Pancreas (tissue), 10 donors: ENCODE data around the gene RERE. TPM values are rescaled to one million over a fixed set of nuclear protein-coding genes. Genes with fewer than 3 reads are reported as not detected.
"Not testable (repeated sequence)": the region's sequence is repeated elsewhere in the genome, so short reads cannot be mapped to it uniquely, and the experiment has no call there.

Experiments
- ATAC-seq, 4 donors: fragments of 200-7000 bp; cut with Tn5 transposase; one replicate each; pipeline versions ENCODE4 v1.8.0 to v1.9.1; 2020; ENCODE audit warnings: mild to moderate bottlenecking in 4 of 4, moderate library complexity in 4 of 4
- DNase-seq, 6 donors: peaks; one replicate each; pipeline ENCODE4 v3.0.0-alpha.2; 2020
- FAIRE-seq: peaks from 2 replicates; lab custom pipeline; 2012; peaks lifted over from hg19 to GRCh38; lab: Jason Lieb, UNC
- H3K27ac ChIP-seq, 4 donors: fragments of 200-600 bp; sonication (generic); 1 replicate in 3 of 4; 2 replicates in 1 of 4; pipeline versions ENCODE4 v1.5.0 to v1.8.0; 2020
- H3K27me3 ChIP-seq, 4 donors: fragments of 200-600 bp; one replicate each; pipeline ENCODE4 v1.8.0; 2021
- H3K36me3 ChIP-seq, 3 donors: fragments of 200-600 bp; sonication (generic) in 1 of 3; one replicate each; pipeline versions ENCODE4 v1.5.0 to v1.8.0; 2020 to 2021
- H3K4me1 ChIP-seq, 3 donors: fragments of 200-600 bp; one replicate each; pipeline ENCODE4 v1.8.0; 2021
- H3K4me3 ChIP-seq, 4 donors: fragments of 200-600 bp; sonication (generic) in 2 of 4; one replicate each; pipeline versions ENCODE4 v1.5.0 to v1.8.0; 2020 to 2021
- H3K9me3 ChIP-seq, 4 donors: fragments of 200-600 bp; one replicate each; pipeline ENCODE4 v1.8.0; 2021
- CTCF ChIP-seq, 4 donors: fragments of 200-600 bp; sonication (generic) in 3 of 4; IDR thresholded peaks; one replicate each; pipeline versions ENCODE4 v1.5.0 to v1.8.0; 2021; ENCODE audit warnings: antibody characterized with exemption in 4 of 4
- WGBS, 2 donors: extraction: QIAGEN DNeasy Blood & Tissue Kit; methylation state at CpG; one replicate each; pipeline ENCODE4 v1.1.7; 2013; 5-methylcytosine and 5-hydroxymethylcytosine counted together
- intact Hi-C, 3 donors: fragments of 100-400 bp; cut with DNase I; formaldehyde crosslinking; loops; one replicate each; pipeline versions ENCODE4 v1.11.1 to v1.14.2; 2022
- polyA plus RNA-seq, 2 donors: library from polyadenylated mRNA; stranded (reverse); fragments of 200-250 nt; gene quantifications; one replicate each; pipeline ENCODE4 v1.2.3, GENCODE V29; 2013
- total RNA-seq, 6 donors: library from RNA; stranded (reverse); fragmentation: NEBNext Ultra II Directional in 4 of 6; extraction: Animal tissue kit (Norgen Biotek cat#: 25700) in 4 of 6; gene quantifications; one replicate each; pipeline versions ENCODE4 v1.2.1 to v1.2.4, GENCODE V29; 2021 to 2023
- donor health status: healthy with polysubstance abuse.
- donor health status: DM: no; HTN: no; CAD: no; lungs with moderate emphysema.
- donor health status: DM: no; HTN: no; CAD: no.
- donor health status: control.
- donor health status: control.
- donor health status: Bipolar disorder and iron deficiency.
- donor health status: DM: yes; HTN: yes; CAD: no.
- donor health status: DM: no; HTN: no; CAD: no.
- donor health status: DM: no; HTN: no; CAD: no.
- donor health status: DM: yes; HTN: yes; CAD: no.

Gene RERE
- total and polyA plus RNA-seq, 8 donors = 27.0 to 76.7 (median 50.7) TPM

GRCh38 chr1:8450312-8450711 is 367.1 kb downstream of the RERE start:
- no peak for TF ChIP-seq CTCF (IDR thresholded peaks at IDR 0.05)
- H3K9me3 ChIP-seq = no peaks in the 10 kb centered on the region
- H3K4me3 ChIP-seq = no peak overlapping the region
- H3K4me1 ChIP-seq = no peaks in the 10 kb centered on the region
- no peaks in the 10 kb centered on the region for H3K36me3 ChIP-seq
- DNase-seq = no peak
- 87 to 92% methylated on average over 11 of the region's 11 CpGs for WGBS, 2 donors
- intact Hi-C loops = no loop called here
- H3K27me3 ChIP-seq = no peaks in the 10 kb centered on the region
- no peak for ATAC-seq
- no peak overlapping the region for H3K27ac ChIP-seq
- no peak for FAIRE-seq

- ATAC-seq = peak in 3 of 4 donors; percentile 52 to 64 (median 55)
- Histone ChIP-seq H3K27ac (peak overlapping the region in 2 of 4 donors; percentile 2 to 5), H3K36me3 (no peaks in the 10 kb centered on the region), H3K4me1 (no peaks in the 10 kb centered on the region), H3K4me3 (no peak overlapping the region), H3K27me3 (no peaks in the 10 kb centered on the region), H3K9me3 (no peaks in the 10 kb centered on the region)
- 66 to 70% methylated on average over 12 of the region's 12 CpGs for WGBS, 2 donors
- FAIRE-seq = no peak
- intact Hi-C loops = no loop called here
- TF ChIP-seq CTCF (IDR thresholded peaks at IDR 0.05) = no peak
- no peak for DNase-seq
These were observed 368.4 kb downstream of the RERE start for GRCh38 chr1:8448911-8449661.

DNA sequence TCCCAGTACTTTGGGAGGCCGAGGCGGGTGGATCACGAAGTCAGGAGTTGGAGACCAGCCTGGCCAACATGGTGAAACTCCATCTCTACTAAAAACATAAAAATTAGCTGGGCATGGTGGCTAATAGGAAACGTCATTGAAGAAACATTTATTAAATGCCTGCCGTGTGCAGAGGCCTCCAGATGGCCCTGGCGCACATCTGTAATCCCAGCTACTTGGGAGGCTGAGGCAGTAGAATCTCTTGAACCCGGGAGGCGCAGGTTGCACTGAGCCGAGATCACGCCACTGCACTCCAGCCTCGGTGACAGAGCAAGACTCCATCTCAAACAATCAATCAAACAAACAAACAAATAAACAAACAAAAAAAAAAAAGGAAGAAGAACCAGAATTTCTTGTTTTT is 368.9 kb downstream of the RERE start:
- WGBS, 2 donors = 80 to 84% methylated on average over 11 of the region's 11 CpGs
- H3K4me3 ChIP-seq, H3K27me3 ChIP-seq, H3K27ac ChIP-seq, H3K9me3 ChIP-seq, DNase-seq, H3K4me1 ChIP-seq, intact Hi-C loops, H3K36me3 ChIP-seq, FAIRE-seq: not testable (repeated sequence)
- peak in 1 of 4 donors; percentile 14 for ATAC-seq

DNA sequence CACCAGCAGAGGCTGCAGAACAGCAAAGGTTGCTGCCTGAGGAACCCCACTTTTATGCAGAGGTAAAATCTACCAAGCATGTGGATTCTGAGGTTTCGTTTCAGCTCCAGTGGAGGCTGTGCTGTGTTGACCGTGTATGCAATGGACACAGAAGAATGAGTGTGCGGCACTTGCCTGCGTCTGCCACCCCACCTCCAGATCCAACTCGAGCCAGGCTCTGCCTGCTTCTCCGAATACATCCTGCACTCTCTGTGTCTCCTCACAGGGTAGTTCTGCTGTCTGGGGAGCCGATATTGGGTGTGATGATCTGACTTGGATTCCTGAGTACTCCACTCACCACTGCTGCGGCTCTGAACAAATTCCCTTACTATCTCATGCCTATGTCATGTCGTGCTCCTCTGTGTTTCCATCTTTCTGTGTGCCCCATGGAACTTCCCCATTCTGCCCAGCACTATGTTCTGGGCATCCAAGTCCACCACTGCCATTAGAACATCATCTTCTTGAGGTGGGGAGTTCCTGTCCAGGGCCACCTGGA is 369.8 kb downstream of the RERE start:
- Histone ChIP-seq H3K27me3 (no peaks in the 10 kb centered on the region), H3K9me3 (no peaks in the 10 kb centered on the region), H3K4me3 (no peak overlapping the region), H3K36me3 (no peaks in the 10 kb centered on the region), H3K27ac (no peak overlapping the region), H3K4me1 (no peaks in the 10 kb centered on the region)
- 90 to 95% methylated on average over 9 of the region's 9 CpGs for WGBS, 2 donors
- no peak for FAIRE-seq
- intact Hi-C loops = no loop called here
- ATAC-seq = no peak
- DNase-seq = no peak
- TF ChIP-seq CTCF (IDR thresholded peaks at IDR 0.05) = no peak

DNA sequence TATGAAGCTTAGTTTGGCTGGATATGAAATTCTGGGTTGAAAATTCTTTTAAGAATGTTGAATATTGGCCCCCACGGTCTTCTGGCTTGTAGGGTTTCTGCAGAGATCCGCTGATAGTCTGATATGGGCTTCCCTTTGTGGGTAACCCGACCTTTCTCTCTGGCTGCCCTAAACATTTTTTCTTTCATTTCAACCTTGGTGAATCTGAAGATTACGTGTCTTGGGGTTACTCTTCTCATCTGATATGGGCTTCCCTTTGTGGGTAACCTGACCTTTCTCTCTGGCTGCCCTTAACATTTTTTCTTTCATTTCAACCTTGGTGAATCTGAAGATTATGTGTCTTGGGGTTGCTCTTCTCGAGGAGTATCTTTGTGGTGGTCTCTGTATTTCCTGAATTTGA is 371.3 kb downstream of the RERE start:
- H3K9me3 ChIP-seq, H3K4me1 ChIP-seq, ATAC-seq, intact Hi-C loops, FAIRE-seq, H3K27ac ChIP-seq, H3K4me3 ChIP-seq, H3K36me3 ChIP-seq, H3K27me3 ChIP-seq, DNase-seq: not testable (repeated sequence)
- WGBS, 2 donors = 91 to 96% methylated on average over 5 of the region's 5 CpGs
